ENCODE data around the gene CDC25B. TPM values are rescaled to one million over a fixed set of nuclear protein-coding genes. Genes with fewer than 3 reads are reported as not detected.
A peak's percentile ranks its signal among the peaks of the same experiment; 100 is the strongest.

Gene CDC25B
- total and polyA plus RNA-seq, 2 of the 13 experiments (the other 11 are each of a cell fraction or from before 2014, with no cell fraction given), result 14.5 to 19.4 TPM

DNA sequence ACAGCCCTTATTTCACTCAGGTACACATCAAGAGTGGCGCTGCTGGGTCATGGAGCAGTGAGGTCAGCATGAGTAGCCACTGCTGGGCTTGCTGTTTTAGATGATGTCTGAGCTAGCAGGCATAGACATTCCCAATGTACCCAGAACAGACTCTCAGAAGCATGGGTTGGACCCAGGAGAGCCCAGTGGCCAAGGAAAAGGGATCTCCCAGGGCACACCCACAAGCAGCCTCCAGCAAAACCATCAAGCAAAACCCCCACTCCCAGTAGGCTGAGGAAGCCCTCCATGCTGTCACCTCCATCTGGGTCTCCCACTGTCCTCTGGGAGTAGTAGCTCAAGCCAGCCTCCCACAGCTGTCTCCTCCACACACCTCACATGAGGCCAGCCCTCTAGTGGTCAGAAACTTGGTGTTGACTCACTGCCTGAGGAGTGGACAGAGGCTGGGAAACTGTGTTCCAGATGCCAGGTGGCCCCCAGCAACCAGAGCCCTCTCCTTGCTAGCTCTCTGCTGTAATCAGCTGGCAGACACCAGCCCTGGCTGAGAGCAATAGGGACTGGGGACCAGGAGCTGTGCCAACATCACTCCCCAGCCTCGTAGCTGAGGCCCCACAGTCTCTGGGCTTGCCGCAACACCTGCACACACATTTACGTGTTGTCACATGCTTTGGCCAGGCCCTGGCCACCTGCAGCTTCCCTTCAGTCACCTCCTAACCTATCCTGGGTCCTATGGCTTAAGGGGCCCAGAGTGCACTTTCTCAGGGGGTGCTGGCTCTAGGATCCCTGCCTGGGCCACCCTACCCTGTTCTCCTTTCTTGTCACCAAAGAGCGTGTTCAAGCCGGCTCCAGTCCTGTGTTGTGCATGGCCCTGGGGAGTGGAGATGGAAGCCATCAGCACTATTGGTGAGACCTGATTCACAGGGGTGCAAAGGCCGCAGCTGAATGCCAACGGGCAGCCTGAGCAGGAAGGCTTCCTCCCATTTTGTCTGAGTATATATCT, 22.3 kb downstream of the CDC25B start (continued):
- no peak for TF ChIP-seq SMARCE1 (IDR thresholded peaks at IDR 0.05; ENCODE audit: borderline replicate concordance)
- TF ChIP-seq YEATS4 (CRISPR knock-in tag; IDR thresholded peaks at IDR 0.05; ENCODE audit: borderline replicate concordance), result 0 out of 2 replicates have a peak, but pooled peaks have one; percentile 20
- no peak for TF ChIP-seq CHD2 (IDR thresholded peaks at IDR 0.05; ENCODE audit: low read depth, low read length)
- TF ChIP-seq FOSL2 (CRISPR knock-in tag; IDR thresholded peaks at IDR 0.05), result peak; percentile 95
- peak; percentile 41 for TF ChIP-seq CREB1 (IDR thresholded peaks at IDR 0.05)
- no peak for TF ChIP-seq CREB1 (CRISPR knock-in tag; IDR thresholded peaks at IDR 0.05)
- no peak for TF ChIP-seq EHMT2 (IDR thresholded peaks at IDR 0.05; ENCODE audit: borderline replicate concordance, low read depth, low read length)
- peak; percentile 87 for TF ChIP-seq ZNF572 (CRISPR knock-in tag; IDR thresholded peaks at IDR 0.05)
- TF ChIP-seq RBAK (CRISPR knock-in tag; IDR thresholded peaks at IDR 0.05), result no peak
- TF ChIP-seq, protein P1, sequence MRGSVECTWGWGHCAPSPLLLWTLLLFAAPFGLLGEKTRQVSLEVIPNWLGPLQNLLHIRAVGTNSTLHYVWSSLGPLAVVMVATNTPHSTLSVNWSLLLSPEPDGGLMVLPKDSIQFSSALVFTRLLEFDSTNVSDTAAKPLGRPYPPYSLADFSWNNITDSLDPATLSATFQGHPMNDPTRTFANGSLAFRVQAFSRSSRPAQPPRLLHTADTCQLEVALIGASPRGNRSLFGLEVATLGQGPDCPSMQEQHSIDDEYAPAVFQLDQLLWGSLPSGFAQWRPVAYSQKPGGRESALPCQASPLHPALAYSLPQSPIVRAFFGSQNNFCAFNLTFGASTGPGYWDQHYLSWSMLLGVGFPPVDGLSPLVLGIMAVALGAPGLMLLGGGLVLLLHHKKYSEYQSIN (CRISPR knock-in tag; IDR thresholded peaks at IDR 0.05; ENCODE audit: borderline replicate concordance), result no peak
- TF ChIP-seq PLRG1 (conservative IDR thresholded peaks at IDR 0.05), result no peak
- TF ChIP-seq, protein P2, sequence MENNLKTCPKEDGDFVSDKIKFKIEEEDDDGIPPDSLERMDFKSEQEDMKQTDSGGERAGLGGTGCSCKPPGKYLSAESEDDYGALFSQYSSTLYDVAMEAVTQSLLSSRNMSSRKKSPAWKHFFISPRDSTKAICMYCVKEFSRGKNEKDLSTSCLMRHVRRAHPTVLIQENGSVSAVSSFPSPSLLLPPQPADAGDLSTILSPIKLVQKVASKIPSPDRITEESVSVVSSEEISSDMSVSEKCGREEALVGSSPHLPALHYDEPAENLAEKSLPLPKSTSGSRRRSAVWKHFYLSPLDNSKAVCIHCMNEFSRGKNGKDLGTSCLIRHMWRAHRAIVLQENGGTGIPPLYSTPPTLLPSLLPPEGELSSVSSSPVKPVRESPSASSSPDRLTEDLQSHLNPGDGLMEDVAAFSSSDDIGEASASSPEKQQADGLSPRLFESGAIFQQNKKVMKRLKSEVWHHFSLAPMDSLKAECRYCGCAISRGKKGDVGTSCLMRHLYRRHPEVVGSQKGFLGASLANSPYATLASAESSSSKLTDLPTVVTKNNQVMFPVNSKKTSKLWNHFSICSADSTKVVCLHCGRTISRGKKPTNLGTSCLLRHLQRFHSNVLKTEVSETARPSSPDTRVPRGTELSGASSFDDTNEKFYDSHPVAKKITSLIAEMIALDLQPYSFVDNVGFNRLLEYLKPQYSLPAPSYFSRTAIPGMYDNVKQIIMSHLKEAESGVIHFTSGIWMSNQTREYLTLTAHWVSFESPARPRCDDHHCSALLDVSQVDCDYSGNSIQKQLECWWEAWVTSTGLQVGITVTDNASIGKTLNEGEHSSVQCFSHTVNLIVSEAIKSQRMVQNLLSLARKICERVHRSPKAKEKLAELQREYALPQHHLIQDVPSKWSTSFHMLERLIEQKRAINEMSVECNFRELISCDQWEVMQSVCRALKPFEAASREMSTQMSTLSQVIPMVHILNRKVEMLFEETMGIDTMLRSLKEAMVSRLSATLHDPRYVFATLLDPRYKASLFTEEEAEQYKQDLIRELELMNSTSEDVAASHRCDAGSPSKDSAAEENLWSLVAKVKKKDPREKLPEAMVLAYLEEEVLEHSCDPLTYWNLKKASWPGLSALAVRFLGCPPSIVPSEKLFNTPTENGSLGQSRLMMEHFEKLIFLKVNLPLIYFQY (CRISPR knock-in tag; IDR thresholded peaks at IDR 0.05; ENCODE audit: borderline replicate concordance), result peak; percentile 79
- peak; percentile 79; the same call in 1 of the 2 replicates for TF ChIP-seq NFKB2 (CRISPR knock-in tag; IDR thresholded peaks at IDR 0.05; ENCODE audit: borderline replicate concordance)
- peak; percentile 90 for TF ChIP-seq KAT8 (CRISPR knock-in tag; IDR thresholded peaks at IDR 0.05)
- peak; percentile 39 for TF ChIP-seq HCFC1 (IDR thresholded peaks at IDR 0.05; ENCODE audit: low read depth, low read length)
- TF ChIP-seq SMAD1 (CRISPR knock-in tag; IDR thresholded peaks at IDR 0.05; ENCODE audit: borderline replicate concordance, low read depth), result peak; percentile 88; the same call in 1 of the 2 replicates
- TF ChIP-seq ZNF124 (CRISPR knock-in tag; IDR thresholded peaks at IDR 0.05), result peak; percentile 95
- TF ChIP-seq ZNF790 (CRISPR knock-in tag; IDR thresholded peaks at IDR 0.05; ENCODE audit: borderline replicate concordance), result no peak

Measured in HepG2 (cell line).